ENCODE measurements around the gene GPS1.

The GPS1 gene

DNA sequence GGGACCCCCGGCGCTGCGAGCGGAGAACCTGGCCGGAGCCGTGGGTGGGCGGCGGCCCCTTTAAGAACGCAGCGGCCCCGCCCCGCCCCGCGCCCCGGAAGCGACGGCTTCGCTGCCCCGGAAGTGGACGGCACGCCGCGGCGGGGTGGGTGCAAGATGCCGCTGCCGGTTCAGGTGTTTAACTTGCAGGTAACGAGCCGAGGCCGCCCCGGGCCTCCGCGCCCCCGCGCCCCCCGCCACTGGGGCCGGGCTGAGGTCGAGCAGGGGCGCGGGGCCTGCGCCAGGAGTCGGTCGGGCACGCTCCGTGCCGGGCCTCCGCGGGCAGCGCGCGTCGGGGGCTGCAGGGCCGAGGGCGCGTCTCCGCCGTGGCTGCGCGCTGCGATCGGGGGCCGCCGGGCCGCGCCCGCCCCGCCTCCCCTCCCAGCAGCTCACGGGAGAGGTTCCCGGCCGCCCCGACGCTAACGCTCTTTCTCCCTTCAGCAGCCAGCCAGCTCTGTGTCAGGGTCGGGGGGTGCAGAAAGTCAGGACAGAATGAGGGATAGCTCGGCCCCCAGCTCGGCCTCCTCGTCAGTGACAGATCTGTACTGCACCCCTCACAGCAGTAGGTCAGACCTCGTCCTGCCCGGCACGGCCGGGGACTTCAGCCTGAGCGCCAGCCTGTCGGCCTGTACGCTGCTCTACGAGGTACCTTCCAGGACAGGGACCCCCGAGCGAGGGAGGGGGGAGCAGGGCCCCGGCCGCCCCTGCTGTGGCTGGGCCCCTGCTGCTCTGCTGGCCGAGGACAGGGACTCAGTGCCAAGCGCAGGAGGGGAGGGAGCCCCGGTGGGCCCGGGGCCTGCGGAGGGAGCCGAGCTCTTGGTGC, at the start of gene GPS1, which contains the start of gene RFNG:
GPS1 (plus strand) TSS at position 123 of the 862 bp plus-strand sequence; CDS start at position 157, 34 bp downstream.
RFNG (minus strand) TSS at position 36 of the 862 bp plus-strand sequence. CDS start 45 bp downstream, outside the sequence.
- DNase-seq (ENCODE audit: low read depth), result no peak

DNA sequence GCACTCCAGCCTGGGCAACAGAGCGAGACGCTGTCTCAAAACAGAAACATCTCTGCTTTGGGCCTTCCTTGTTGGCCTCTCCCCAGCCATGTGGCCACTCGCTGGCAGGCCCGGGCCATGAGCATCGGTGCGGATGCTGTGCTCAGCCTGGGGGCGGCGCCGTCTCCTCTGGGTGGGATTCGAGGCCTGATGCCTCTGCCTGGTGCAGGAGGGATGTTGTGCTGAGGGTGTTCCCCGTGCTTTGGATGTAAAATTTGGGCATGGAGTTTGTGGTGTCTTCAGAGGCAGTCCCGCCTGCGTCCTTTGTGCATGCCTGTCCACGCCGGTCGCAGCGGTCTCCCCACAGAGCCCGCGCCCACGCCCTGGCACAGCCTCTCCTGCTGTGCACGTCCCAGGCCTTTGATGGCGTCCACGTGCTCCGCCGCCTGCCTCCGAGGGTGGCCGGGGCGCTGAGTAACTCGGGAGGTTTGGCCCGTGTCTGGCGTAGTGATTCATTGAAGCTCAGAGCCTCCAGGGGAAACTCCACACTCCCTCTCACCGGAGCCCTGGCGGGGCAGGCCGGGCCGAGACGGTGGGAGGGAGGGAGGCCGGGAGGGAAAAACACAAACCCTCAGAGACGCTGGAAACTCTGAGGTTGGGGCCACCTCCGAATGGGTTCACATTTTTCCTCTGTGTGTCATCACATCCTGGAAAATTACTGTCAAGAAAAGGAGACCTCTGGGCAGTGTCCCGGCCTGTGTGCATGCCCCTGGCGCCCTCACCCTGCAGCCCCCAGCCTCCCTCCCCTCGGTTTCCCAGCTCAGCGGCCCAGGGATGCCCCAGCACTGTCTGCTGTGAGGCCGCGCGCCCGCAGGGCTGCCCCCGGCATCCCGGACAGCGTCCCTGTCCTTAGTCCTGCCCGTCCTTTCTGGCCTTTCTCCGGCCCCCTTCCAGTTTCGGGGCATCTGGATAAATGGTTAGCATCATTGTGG, 48.0 kb upstream of the GPS1 start:
- peak; percentile 92 for DNase-seq (ENCODE audit: low read depth)

DNA sequence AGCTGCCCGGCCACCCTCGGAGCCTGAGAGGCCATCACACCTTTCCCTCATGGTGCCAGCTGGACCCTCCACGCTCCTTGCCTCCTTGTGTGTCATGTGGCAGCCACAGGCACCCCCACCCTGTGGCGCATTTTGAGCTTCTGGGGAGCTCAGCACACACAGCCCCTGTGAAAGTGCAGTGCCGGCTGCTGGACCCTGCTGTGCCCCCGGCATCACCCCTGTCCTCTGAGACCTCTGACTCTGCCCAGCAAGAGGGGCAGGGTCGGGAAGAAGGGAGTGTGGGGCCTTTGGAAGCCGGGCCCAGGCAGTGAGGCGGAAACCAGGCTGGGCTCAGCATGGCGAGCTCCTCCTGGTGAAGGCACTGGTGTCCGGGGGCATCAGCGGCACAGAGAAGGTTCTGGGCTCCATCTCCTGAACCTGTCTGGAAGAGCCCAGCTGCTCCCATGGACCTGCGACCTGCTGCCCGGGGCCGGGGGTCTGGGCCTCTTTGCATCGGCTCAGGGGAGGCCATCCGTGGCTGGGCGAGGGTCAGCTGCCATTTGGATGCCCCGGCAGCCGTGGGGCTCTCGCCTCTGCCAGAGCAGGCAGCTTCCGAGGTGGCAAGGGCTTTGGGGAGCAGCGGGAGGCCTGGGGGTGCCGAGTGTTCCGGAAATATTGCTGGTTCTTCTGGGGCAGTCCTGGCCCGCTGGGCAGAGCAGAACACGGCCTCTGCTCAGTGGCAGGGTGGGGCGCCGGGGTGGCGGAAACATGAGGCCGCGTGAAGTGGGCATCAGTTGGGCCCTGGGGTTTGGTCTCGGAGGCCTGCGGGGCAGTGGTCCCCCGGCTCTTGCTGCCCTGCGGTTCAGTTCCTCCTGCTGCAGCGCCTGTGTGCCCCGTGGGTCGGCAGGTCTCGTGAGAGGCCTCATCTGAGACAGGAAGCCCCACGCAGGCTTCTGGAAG, 46.9 kb upstream of the GPS1 start:
- no peak for DNase-seq (ENCODE audit: low read depth)

DNA sequence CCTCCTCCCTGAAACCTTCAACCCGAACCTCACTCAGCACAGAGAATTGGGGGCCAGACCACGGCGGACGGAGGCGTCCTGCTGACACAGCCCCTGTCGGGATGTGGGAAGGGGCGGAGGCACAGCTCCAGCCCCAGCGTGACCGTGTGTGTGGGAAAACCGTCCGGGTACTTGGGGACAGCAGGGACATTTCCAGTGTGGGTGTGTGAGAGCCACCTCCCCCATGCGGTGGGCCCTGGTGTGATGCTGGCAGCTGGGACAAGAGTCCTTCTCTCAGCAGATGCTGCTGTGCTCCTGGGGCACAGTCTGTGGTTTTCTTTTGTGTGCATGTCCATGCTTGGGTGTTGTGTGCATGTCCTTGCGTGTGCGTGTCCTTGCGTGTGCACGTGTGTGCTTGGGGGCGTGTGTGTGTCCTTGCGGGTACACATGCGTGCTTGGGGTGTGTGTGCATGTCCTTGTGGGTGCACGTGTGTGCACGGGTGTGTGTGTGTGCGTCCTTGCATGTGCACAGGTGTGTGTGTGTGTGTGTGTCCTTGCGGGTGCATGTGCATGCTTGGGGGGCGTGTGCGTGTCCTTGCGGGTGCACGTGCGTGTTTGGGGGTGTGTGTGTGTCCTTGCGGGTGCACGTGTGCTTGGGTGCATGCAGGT, 45.9 kb upstream of the GPS1 start:
- DNase-seq (ENCODE audit: low read depth), result no peak

DNA sequence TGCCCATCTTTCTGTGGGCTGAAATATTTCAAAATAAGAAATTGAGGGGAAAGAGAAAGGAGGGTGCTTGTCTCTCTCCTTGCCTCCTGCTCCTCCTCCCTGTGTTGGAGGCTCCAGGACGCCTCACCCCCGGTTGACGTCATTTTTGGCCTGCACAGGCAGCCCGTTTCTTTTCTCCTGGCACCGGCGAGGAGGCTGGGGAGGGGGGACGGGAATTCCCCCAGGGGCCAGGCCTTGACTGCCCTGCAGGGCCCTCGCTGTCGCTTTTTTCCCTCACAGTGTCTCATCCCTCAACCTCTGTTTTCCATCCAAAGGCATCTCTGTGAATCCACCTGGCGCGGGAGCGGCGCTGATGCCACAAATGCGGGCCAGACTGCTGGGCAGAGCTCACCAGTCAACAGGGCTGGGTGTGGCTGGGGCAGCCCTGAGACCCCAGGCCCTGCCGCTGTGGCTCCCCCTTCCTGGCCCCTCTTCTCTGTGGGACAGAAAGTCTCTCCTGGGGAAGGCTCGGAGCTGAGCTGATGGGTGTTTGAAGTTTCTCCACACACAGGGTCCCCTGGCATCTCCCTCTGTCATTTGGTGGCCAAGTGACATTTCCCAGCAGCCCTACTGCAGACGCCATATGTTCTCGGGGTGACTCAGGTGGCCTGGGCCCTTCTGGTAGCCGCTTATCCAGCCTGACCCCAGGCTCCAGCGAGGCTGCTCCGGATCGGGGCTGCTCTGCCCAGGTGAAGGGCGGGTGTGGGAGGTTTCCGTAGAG, 45.0 kb upstream of the GPS1 start:
- no peak for DNase-seq (ENCODE audit: low read depth)

DNA sequence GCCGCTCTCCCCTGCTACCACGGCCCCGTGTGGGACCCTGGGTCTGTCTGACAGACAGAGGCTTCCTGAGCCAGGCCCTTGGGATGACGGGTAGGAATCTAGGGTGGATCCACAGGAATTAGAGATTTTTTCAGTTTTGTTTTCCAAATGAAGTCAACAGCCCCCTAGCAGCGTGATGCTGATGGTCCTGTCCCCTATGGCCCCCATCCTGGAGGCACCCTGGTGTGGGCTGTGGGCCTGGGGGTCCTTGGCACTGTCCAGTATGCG, 44.5 kb upstream of the GPS1 start:
- DNase-seq (ENCODE audit: low read depth), result no peak

DNA sequence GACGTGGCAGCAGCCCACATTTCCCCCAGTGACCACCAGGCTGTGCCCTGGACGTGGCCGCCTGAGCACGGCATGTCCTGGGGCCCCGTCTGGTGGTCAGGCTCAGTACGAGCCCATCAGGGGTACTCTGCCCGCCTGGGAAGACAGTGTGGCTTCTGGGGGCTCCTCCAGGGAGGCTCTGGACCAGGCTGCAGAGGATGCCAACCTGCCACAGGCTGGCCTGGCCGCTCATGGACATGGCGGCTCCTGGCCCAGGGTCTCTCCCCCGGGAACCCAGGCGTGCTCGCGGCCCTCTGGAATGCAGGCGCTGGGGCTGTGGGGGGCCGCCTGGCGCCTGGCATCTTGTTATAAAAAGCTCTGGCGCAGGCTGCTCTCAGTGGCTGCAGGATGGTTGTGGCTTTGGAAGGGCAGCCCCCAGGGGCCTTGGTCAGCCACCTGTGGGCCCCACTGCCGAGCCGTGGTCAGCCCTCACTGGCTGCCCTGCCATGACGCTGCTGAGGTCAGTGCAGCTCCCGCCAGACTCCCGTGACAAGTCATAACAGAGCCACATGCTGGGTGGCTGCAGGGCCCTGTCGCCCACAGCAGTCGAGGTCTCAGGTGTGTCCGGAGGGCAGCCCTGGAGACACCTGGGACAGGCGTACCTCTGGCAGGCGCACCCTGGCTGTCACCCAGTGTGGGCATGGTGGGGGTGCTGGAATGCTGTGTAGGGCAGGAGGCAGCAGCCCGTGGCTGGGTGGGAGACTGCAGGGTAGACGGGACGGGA, 44.0 kb upstream of the GPS1 start:
- no peak for DNase-seq (ENCODE audit: low read depth)

DNA sequence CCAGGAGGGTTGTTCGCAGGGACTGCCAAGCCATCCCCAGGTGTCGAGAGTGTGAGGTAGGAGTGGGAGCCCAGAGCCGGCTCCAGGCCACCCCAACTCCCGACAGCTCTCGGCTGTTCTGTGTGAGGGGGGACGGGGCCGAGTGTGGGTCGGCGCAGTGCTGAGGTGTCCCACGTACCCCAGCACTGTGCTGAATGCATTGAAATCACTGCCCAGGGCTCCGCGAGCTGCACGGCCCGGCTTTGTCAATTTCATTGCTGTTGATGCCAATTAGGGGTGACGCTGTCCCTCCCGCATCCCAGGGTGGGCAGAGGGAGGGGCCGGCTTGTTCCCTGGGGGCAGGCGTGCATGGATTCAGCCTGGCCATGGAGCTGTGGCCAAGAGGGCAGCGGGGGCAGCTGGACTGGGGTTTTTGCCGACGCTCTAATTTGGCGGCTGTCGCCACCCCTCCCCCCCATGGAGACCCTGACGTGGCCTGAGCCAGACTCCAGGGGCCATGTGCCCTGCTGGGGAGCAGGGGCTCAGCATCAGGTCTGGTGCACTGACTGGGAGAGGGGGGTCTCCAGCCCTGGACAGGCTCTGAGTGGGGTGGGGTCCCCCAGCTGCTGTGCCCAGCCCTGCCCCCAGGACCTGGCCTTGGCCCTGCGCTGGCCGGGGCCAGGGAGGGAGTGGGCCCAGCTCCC, 43.3 kb upstream of the GPS1 start:
- DNase-seq (ENCODE audit: low read depth), result no peak

DNA sequence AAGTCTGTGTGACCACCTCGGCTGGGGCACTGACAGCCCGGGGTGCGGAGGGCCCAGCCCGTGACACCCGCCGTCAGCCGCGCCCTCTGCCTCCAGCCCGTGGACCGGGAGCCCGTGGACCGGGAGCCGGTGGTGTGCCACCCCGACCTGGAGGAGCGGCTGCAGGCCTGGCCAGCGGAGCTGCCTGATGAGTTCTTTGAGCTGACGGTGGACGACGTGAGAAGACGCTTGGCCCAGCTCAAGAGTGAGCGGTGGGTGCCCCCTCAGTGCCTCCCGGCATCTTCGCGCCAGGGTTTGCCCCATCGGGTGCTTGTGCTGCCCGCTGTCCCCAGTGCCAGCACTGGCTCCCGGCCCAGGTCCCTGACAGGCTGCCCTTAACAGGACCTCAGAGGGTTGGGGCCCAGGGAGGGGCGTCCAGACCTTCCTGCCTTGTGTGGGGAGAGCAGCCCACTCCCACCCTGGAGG, 42.7 kb upstream of the GPS1 start:
- DNase-seq (ENCODE audit: low read depth), result no peak

DNA sequence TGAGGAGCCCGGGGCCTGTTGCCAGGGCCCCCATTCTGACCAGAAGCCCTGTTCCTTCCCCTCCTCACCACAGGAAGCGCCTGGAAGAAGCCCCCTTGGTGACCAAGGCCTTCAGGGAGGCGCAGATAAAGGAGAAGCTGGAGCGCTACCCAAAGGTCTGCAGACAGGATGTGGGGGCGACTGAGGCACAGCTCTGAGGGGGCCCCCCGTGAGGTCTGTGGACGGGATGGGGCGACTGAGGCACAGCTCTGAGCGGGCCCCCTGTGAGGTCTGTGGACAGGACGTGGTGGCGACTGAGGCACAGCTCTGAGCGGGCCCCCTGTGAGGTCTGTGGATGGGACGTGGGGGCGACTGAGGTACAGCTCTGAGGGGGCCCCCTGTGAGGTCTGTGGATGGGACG, 42.3 kb upstream of the GPS1 start:
- DNase-seq (ENCODE audit: low read depth), result no peak

DNA sequence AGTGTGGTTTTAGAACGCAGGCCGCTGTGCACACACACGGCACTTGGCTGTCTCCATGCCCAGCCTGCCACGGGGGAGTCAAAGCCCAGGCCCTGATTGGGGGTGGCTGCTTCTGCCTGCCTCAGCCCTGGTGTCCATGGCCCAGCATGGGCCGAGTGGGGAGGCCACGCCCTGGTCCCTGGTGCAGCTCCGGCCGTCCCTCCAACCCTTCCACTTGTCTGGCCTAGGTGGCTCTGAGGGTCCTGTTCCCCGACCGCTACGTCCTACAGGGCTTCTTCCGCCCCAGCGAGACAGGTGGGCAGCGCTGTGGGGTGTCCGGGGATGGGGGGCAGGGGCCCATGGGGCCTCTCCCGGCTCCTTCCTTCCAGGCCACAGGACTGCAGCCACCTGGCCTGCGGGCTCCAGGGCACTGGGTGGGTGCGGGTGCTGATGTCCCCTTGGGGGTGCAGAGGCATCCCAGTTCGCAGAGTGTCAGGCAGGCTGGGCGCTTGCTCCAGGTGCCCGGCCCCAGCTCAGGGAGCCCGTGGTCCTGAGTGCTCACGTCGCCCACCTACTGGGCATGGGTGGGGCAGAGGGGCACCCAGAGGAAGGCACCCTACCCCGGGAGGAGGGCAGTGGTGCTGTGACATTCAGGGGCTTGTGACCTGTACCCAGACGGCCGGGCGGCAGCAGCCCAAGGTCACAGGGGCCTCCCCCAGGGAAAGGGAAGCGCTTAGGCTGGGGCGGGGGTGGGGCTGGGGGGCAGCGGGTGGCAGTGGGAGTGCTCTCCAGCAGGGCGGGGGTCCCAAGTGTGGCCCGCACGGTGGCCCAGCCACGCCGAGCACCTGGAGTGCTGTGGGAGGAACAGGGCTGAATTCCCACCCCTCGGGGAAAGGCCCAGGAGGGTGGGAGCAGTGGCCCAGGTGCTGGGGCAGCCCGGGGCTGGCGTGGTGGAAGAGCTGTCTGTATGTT, 40.8 kb upstream of the GPS1 start:
- DNase-seq (ENCODE audit: low read depth), result no peak

DNA sequence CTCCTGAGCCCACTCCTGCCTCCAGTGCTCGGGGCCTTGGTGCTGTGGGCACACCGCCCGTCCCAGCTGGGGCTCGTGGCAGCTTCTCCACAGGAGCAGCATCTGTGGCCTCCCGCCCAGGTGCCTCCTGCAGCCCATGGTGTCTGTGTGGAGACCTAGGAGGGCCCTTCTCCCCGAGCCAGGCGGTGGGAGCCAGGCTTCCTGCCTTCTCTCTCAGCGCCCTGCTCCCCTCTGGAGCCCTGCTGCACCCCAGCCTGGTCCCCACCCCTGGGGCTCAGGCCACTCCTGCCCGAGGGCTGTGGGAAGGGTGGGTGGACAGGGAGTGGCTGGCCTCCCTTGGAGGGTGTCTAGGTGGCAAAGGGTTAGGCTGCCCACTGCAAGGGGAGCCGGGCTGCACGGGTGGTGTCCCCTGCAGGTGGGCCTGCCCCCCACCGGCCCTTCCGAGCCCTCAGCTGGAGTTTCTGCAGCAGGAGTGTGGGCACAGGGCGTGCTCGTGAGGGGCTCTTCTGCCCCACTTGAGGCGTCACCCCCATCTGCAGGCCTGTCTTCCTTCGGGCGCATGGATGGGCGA, 40.0 kb upstream of the GPS1 start:
- no peak for DNase-seq (ENCODE audit: low read depth)

DNA sequence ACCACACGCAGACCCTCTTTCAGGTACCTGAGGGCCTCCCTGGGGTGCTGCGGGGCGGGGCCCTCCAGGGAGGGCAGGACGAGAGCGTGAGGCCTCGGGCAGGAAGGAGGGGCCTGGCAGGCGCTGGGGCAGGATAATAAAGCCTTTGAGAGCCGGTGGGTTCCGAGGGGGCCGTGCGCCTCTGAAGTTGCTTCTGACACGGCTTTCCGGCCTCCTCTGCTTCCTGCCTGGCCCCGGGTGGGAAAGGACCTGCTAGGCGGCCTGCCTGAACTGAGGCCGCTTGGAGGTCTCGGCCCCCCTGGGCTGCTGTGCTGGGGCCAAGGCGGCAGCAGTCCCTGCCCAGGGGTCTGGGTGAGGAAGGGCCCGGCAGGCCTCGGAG, 39.4 kb upstream of the GPS1 start:
- no peak for DNase-seq (ENCODE audit: low read depth)

DNA sequence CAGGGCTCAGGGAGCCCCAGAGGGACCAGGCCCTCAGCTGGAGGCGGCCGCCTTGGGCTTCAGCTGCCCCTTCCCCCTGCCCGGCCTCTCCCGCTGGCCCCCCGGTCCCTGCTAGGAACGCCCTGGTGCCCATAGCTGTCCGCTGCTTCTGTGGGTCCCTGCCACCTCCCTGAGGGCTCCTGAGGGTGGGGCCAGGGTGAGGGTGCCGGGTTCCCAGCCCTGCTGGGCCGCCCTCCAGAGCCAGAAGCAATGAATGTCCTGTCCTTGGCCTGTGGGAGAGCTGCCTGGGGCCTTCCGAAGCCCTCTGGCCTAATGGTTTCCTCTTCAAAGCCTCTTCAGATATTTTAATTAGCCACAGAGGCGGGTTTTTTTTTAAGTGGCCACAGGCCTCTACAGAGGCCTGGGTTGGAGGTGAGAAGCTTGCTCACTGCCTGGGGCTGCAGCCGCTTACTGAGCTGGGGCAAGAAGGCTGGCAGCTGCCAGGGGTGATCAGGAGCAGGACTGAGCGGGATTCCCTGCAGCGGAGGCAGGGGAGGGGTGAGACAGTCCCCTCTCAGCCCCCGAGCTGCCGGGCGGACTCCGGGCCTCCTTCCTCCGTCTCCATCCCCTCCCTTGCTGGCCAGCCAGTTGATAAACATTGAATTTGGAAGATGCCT, 38.9 kb upstream of the GPS1 start:
- DNase-seq (ENCODE audit: low read depth), result no peak

DNA sequence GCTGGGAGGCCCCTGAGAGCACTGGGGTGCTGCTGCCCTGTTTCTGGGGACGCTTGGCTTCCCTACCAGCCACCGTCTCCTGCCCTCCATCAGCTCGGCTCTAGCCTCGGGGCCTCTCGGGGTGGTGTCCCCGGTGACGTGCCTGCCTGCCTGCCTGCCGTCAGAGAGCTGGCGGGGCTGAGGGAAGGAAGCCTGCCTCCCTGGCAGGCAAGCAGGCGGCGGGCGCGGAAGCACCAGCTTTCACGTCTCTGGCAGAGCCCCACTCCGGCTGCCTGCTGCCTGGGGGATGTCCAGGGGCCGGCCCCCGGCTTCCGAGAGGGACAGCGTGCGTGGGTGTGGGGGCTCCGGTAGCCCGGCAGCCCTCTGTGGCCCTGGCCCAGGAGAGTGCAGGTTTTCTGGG, 38.4 kb upstream of the GPS1 start:
- DNase-seq (ENCODE audit: low read depth), result no peak

DNA sequence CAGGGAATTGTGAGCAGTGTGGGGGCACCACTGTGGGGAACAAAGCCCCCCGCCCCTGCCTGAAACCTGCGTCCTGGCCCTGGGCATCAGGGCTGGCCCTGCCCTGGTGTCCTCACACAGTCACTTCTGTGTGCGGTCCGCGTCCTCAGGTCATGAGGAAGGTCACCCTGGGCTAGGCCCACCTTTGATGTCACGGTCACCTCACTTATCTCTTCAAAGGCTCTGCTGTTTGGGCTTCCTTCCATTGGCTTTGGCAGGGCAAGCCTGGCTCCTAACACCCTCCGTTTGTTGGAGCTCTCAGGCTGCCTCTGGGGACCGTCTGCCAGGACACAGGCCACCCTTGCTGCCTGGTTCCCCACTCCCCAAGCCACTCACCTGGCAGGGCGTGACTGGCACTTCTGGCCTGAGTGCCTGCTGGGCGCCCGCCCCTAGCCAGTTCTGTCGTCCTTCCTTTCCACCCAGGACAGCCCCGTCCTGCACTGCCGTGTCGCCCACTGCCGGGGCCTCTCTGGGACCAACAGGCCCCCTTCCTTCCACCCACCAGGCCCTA, 37.9 kb upstream of the GPS1 start:
- no peak for DNase-seq (ENCODE audit: low read depth)

DNA sequence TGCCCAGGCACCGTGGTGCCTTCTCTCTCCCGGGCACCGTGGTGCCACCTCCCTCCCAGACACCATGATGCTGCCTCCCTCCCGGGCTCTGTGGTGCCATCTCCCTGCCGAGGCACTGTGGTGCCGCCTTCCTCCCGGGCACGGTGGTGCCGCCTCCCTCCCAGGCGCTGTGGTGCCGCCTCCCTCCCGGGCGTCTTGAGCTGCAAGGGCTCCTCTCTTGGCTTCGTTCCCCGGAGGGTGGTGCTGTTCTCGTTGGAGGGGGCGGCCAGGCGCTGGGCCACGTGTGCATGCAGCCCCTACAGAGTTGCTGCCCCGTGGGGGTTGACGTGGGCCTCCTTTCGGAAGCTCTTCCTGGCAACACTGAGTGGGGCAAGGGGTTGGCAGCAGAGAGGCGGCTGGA, 37.3 kb upstream of the GPS1 start:
- DNase-seq (ENCODE audit: low read depth), result no peak

Data from stromal cell of bone marrow (primary cell).